Astrocyte (in vitro differentiated cells and primary cell): ENCODE data around the gene FITM1. TPM values are rescaled to one million over a fixed set of nuclear protein-coding genes. Genes with fewer than 3 reads are reported as not detected.

Experiments used
- DNase-seq: peaks from one replicate; pipeline ENCODE4 v3.0.0-alpha.2; 2010; ENCODE audit warnings: low read depth
- FAIRE-seq: peaks from 2 replicates; lab custom pipeline; 2011; peaks lifted over from hg19 to GRCh38; lab: Jason Lieb, UNC
- H2AFZ ChIP-seq: 2 replicates; pipeline ENCODE4 v1.6.0; 2012; ENCODE audit warnings: low read depth, low read length, inconsistent platforms
- H3K27ac ChIP-seq: 2 replicates; pipeline ENCODE4 v1.5.1; 2011; ENCODE audit warnings: low read depth, low read length, inconsistent platforms
- H3K27me3 ChIP-seq: 2 replicates; pipeline ENCODE4 v1.6.0; 2011; ENCODE audit warnings: low read length, inconsistent platforms; ENCODE audit not compliant: insufficient read depth
- H3K36me3 ChIP-seq: 2 replicates; pipeline ENCODE4 v1.5.1; 2011; ENCODE audit warnings: low read length, inconsistent platforms; ENCODE audit not compliant: insufficient read depth
- H3K4me1 ChIP-seq: 2 replicates; pipeline ENCODE4 v1.5.1; 2011; ENCODE audit warnings: low read length, inconsistent platforms; ENCODE audit not compliant: insufficient read depth
- H3K4me2 ChIP-seq: 2 replicates; pipeline ENCODE4 v1.6.0; 2012; ENCODE audit warnings: low read length, inconsistent platforms
- H3K4me3 ChIP-seq: 2 replicates; pipeline ENCODE4 v1.5.1; 2011; ENCODE audit warnings: low read depth, mild to moderate bottlenecking, low read length, inconsistent platforms; ENCODE audit not compliant: insufficient read depth
- H3K79me2 ChIP-seq: 2 replicates; pipeline ENCODE4 v1.6.0; 2012; ENCODE audit warnings: mild to moderate bottlenecking, low read length, inconsistent platforms; ENCODE audit not compliant: insufficient read depth
- H3K9ac ChIP-seq: 2 replicates; pipeline ENCODE4 v1.6.0; 2012; ENCODE audit warnings: mild to moderate bottlenecking, low read length, inconsistent platforms
- H3K9me3 ChIP-seq: 2 replicates; pipeline ENCODE4 v1.5.1; 2012; ENCODE audit warnings: low read depth, mild to moderate bottlenecking, low read length, inconsistent platforms; ENCODE audit not compliant: insufficient read depth
- H4K20me1 ChIP-seq: 2 replicates; pipeline ENCODE4 v1.6.0; 2012; ENCODE audit warnings: low read length, inconsistent platforms; ENCODE audit not compliant: insufficient read depth
- H3K27ac Mint-ChIP-seq: one replicate; pipeline ENCODE4 v1.8.0; 2021; ENCODE audit warnings: mild to moderate bottlenecking, mixed read lengths; ENCODE audit not compliant: unreplicated experiment
- H3K27me3 Mint-ChIP-seq: one replicate; pipeline ENCODE4 v1.8.0; 2021; ENCODE audit warnings: low read depth, mixed read lengths; ENCODE audit not compliant: unreplicated experiment
- H3K36me3 Mint-ChIP-seq: one replicate; pipeline ENCODE4 v1.8.0; 2021; ENCODE audit warnings: low read depth, mixed read lengths; ENCODE audit not compliant: unreplicated experiment
- H3K4me1 Mint-ChIP-seq: one replicate; pipeline ENCODE4 v1.8.0; 2021; ENCODE audit warnings: low read depth, mixed read lengths; ENCODE audit not compliant: unreplicated experiment
- H3K4me3 Mint-ChIP-seq: one replicate; pipeline ENCODE4 v1.8.0; 2021; ENCODE audit warnings: mild to moderate bottlenecking, moderate library complexity, mixed read lengths; ENCODE audit not compliant: unreplicated experiment
- H3K9me3 Mint-ChIP-seq: one replicate; pipeline ENCODE4 v1.8.0; 2021; ENCODE audit warnings: mild to moderate bottlenecking, mixed read lengths; ENCODE audit not compliant: unreplicated experiment
- CTCF ChIP-seq: IDR thresholded peaks from 2 replicates; pipeline ENCODE4 v1.5.1; 2011; ENCODE audit warnings: low read depth, mild to moderate bottlenecking, inconsistent platforms, low read length, moderate library complexity; ENCODE audit not compliant: insufficient read depth
- EZH2 ChIP-seq: IDR thresholded peaks from 2 replicates; pipeline ENCODE4 v1.6.1; 2012; ENCODE audit warnings: mild to moderate bottlenecking, low read length, inconsistent platforms; ENCODE audit not compliant: insufficient read depth
- total RNA-seq: library from RNA; stranded (reverse); gene quantifications from 2 replicates; pipeline ENCODE4 v1.2.1, GENCODE V29; 2021

Gene FITM1
- total RNA-seq, 1 donor from 2014 or later, result 0.25 TPM

DNA sequence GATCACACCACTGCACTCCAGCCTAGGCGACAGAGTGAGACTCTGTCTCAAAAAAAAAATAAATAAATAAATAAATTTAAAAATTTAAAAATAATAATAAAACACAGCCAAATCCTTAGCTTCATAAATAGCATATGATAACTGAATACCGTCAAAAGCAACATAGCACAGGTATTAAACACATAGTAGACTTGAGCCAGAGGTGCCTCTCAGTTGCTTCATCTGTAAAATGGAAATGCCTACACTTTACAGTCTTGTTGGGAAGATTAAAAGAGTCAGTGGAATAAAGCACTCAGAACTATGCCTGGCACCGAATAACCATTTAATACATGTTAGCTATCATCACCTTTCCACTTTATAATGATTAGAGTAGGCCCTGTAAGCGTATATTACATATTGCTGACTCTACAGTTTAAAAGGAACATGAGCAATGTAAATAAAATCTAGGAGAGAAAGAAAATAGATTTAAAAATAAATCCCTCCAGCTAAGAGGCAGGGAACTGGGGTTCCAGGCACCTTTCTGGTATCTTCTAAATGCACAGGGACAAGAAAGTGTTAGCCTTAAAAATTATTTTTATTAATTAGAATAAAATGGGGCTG is 23.7 kb upstream of the FITM1 start:
- Histone ChIP-seq H3K27ac (no peak overlapping the region), H3K4me2 (no peak overlapping the region), H4K20me1 (no peaks in the 10 kb centered on the region), H3K9ac (no peak overlapping the region), H3K36me3 (no peaks in the 10 kb centered on the region), H3K4me1 (no peaks in the 10 kb centered on the region), H3K27me3 (no peaks in the 10 kb centered on the region), H2AFZ (no peak overlapping the region), H3K4me3 (no peak overlapping the region), H3K9me3 (no peaks in the 10 kb centered on the region), H3K79me2 (no peaks in the 10 kb centered on the region)
- TF ChIP-seq CTCF (no peak), EZH2 (no peak)
- Mint-ChIP-seq H3K9me3 (no peaks in the 10 kb centered on the region), H3K27me3 (no peaks in the 10 kb centered on the region), H3K4me1 (peaks cover 3% of the 10 kb centered on the region), H3K4me3 (no peak overlapping the region), H3K27ac (no peak overlapping the region), H3K36me3 (peaks cover 27% of the 10 kb centered on the region)
- FAIRE-seq (no peak), DNase-seq (no peak)

- Histone ChIP-seq H3K79me2 (no peaks in the 10 kb centered on the region), H3K4me3 (no peak overlapping the region), H3K27me3 (no peaks in the 10 kb centered on the region), H3K27ac (no peak overlapping the region), H3K9ac (no peak overlapping the region), H2AFZ (peak overlapping the region; percentile 7), H3K36me3 (no peaks in the 10 kb centered on the region), H3K4me1 (peaks cover 2% of the 10 kb centered on the region), H3K4me2 (no peak overlapping the region), H3K9me3 (no peaks in the 10 kb centered on the region), H4K20me1 (no peaks in the 10 kb centered on the region)
- Mint-ChIP-seq H3K4me3 (no peak overlapping the region), H3K27me3 (no peaks in the 10 kb centered on the region), H3K9me3 (no peaks in the 10 kb centered on the region), H3K27ac (peak overlapping the region; percentile 0), H3K4me1 (peaks cover 3% of the 10 kb centered on the region), H3K36me3 (peaks cover 16% of the 10 kb centered on the region)
- TF ChIP-seq EZH2 (no peak), CTCF (no peak)
- peak; percentile 39 for FAIRE-seq
- no peak for DNase-seq
Observed at GRCh38 chr14:24108336-24108874, 22.1 kb upstream of the FITM1 start.

- TF ChIP-seq CTCF (no peak), EZH2 (no peak)
- Histone ChIP-seq H3K36me3 (no peaks in the 10 kb centered on the region), H3K4me1 (peaks cover 5% of the 10 kb centered on the region), H4K20me1 (no peaks in the 10 kb centered on the region), H3K9ac (no peak overlapping the region), H3K9me3 (no peaks in the 10 kb centered on the region), H3K4me2 (no peak overlapping the region), H3K27ac (no peak overlapping the region), H3K4me3 (no peak overlapping the region), H3K27me3 (no peaks in the 10 kb centered on the region), H2AFZ (no peak overlapping the region), H3K79me2 (no peaks in the 10 kb centered on the region)
- no peak for FAIRE-seq
- Mint-ChIP-seq H3K27ac (no peak overlapping the region), H3K9me3 (no peaks in the 10 kb centered on the region), H3K27me3 (no peaks in the 10 kb centered on the region), H3K4me3 (no peak overlapping the region), H3K36me3 (peaks cover 2% of the 10 kb centered on the region), H3K4me1 (peaks cover 3% of the 10 kb centered on the region)
- DNase-seq, result no peak
Observed at GRCh38 chr14:24110060-24110459, 20.4 kb upstream of the FITM1 start.
